Stomach (tissue), 4 donors: ENCODE results near the gene PECR.

Experiments used
- POLR2A ChIP-seq, 4 donors: fragments of 450-650 bp; IDR thresholded peaks; one replicate each; pipeline ENCODE4 v1.6.1; 2016; ENCODE audit warnings: antibody characterized with exemption in 4 of 4, control low read depth in 2 of 4, mild to moderate bottlenecking in 1 of 4, moderate library complexity in 1 of 4
- POLR2AphosphoS5 ChIP-seq, 3 donors: sonication (generic); formaldehyde crosslinking; IDR thresholded peaks; one replicate each; pipeline ENCODE4 v1.6.1; 2016; ENCODE audit warnings: antibody characterized with exemption in 3 of 3
- TF ChIP-seq, protein P1 (sequence below), 7 experiments: fragments of 450-650 bp in 4 of 7; fragments of 200-600 bp in 3 of 7; sonication (generic) in 3 of 7; IDR thresholded peaks; one replicate each; pipeline ENCODE4 v1.5.1; 2016 to 2019; ENCODE audit warnings: antibody characterized with exemption in 7 of 7, control low read depth in 2 of 7, mild to moderate bottlenecking in 1 of 7

- TF ChIP-seq POLR2AphosphoS5 (IDR thresholded peaks at IDR 0.05), result no peak
- TF ChIP-seq, protein P1, sequence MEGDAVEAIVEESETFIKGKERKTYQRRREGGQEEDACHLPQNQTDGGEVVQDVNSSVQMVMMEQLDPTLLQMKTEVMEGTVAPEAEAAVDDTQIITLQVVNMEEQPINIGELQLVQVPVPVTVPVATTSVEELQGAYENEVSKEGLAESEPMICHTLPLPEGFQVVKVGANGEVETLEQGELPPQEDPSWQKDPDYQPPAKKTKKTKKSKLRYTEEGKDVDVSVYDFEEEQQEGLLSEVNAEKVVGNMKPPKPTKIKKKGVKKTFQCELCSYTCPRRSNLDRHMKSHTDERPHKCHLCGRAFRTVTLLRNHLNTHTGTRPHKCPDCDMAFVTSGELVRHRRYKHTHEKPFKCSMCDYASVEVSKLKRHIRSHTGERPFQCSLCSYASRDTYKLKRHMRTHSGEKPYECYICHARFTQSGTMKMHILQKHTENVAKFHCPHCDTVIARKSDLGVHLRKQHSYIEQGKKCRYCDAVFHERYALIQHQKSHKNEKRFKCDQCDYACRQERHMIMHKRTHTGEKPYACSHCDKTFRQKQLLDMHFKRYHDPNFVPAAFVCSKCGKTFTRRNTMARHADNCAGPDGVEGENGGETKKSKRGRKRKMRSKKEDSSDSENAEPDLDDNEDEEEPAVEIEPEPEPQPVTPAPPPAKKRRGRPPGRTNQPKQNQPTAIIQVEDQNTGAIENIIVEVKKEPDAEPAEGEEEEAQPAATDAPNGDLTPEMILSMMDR (IDR thresholded peaks at IDR 0.05), result no peak
- TF ChIP-seq POLR2A (IDR thresholded peaks at IDR 0.05), result no peak
These were observed 8.8 kb upstream of the PECR start for GRCh38 chr2:216090369-216090786.
